GM23338 (cell line): ENCODE data around the gene AKR1C2.
"Not testable (repeated sequence)": the region's sequence is repeated elsewhere in the genome, so short reads cannot be mapped to it uniquely, and the experiment has no call there.

Experiments
- CREB1 ChIP-seq: fragments of 250-450 bp; sonication (Bioruptor Pico); IDR thresholded peaks from 2 replicates; pipeline ENCODE4 v1.5.0; 2020; ENCODE audit warnings: low read depth, mild to moderate bottlenecking, moderate library complexity
- EZH2 ChIP-seq: fragments of 200-600 bp; sonication (generic); IDR thresholded peaks from one replicate; pipeline ENCODE4 v1.8.0; 2017; ENCODE audit warnings: antibody characterized with exemption, mild to moderate bottlenecking, low read depth; ENCODE audit not compliant: unreplicated experiment
- EZH2phosphoT487 ChIP-seq: fragments of 200-600 bp; sonication (generic); IDR thresholded peaks from one replicate; pipeline ENCODE4 v1.8.1; 2018; ENCODE audit warnings: antibody characterized with exemption; ENCODE audit not compliant: unreplicated experiment
- JUNB ChIP-seq: IDR thresholded peaks from one replicate; pipeline ENCODE4 v1.6.1; 2016; ENCODE audit warnings: antibody characterized with exemption; ENCODE audit not compliant: unreplicated experiment
- POLR2AphosphoS5 ChIP-seq: IDR thresholded peaks from 2 replicates; pipeline ENCODE4 v1.6.1; 2016; ENCODE audit warnings: antibody characterized with exemption, low read depth
- ZNF114 ChIP-seq: fragments of 250-450 bp; sonication (Bioruptor Pico); IDR thresholded peaks from 2 replicates; pipeline ENCODE4 v1.5.0; 2020; ENCODE audit warnings: mild to moderate bottlenecking, moderate library complexity
- ZNF331 ChIP-seq: fragments of 250-450 bp; sonication (Bioruptor Pico); IDR thresholded peaks from 2 replicates; pipeline ENCODE4 v1.5.0; 2020; ENCODE audit warnings: low read depth, mild to moderate bottlenecking, moderate library complexity
- TF ChIP-seq, protein P1 (sequence below), 2 experiments: fragments of 200-600 bp in 1 of 2; sonication (generic) in 1 of 2; conservative IDR thresholded peaks; 2 replicates each; pipeline versions ENCODE4 v1.5.1 to v1.6.1; 2016 to 2017; ENCODE audit warnings: antibody characterized with exemption in 2 of 2, low read depth in 2 of 2, mild to moderate bottlenecking in 2 of 2, moderate library complexity in 1 of 2
- TF ChIP-seq, protein P2 (sequence below): IDR thresholded peaks from one replicate; pipeline ENCODE4 v1.6.1; 2018; ENCODE audit warnings: antibody characterized with exemption; ENCODE audit not compliant: unreplicated experiment

DNA sequence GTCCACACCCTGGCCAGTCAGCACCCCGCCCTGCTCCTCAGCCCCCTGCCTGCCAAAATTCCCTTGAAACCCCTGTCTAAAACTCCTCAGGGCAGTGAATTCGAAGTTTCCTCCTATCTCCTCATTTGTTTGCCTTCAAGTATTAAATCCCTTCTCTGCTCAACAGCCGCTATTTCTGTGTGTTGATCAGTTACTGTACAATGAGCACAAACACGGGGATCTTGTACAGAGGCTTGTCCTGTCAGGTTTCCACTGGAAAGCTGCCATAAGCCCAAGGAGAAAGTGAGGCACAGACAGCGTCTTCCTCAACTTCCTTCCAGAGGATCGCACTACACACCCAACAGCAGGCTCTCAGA lies 63.6 kb downstream of the AKR1C2 start:
- TF ChIP-seq, protein P1, sequence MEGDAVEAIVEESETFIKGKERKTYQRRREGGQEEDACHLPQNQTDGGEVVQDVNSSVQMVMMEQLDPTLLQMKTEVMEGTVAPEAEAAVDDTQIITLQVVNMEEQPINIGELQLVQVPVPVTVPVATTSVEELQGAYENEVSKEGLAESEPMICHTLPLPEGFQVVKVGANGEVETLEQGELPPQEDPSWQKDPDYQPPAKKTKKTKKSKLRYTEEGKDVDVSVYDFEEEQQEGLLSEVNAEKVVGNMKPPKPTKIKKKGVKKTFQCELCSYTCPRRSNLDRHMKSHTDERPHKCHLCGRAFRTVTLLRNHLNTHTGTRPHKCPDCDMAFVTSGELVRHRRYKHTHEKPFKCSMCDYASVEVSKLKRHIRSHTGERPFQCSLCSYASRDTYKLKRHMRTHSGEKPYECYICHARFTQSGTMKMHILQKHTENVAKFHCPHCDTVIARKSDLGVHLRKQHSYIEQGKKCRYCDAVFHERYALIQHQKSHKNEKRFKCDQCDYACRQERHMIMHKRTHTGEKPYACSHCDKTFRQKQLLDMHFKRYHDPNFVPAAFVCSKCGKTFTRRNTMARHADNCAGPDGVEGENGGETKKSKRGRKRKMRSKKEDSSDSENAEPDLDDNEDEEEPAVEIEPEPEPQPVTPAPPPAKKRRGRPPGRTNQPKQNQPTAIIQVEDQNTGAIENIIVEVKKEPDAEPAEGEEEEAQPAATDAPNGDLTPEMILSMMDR (conservative IDR thresholded peaks at IDR 0.05; ENCODE audit: low read depth in 2 of 2) = not testable (repeated sequence)
- TF ChIP-seq, protein P2, sequence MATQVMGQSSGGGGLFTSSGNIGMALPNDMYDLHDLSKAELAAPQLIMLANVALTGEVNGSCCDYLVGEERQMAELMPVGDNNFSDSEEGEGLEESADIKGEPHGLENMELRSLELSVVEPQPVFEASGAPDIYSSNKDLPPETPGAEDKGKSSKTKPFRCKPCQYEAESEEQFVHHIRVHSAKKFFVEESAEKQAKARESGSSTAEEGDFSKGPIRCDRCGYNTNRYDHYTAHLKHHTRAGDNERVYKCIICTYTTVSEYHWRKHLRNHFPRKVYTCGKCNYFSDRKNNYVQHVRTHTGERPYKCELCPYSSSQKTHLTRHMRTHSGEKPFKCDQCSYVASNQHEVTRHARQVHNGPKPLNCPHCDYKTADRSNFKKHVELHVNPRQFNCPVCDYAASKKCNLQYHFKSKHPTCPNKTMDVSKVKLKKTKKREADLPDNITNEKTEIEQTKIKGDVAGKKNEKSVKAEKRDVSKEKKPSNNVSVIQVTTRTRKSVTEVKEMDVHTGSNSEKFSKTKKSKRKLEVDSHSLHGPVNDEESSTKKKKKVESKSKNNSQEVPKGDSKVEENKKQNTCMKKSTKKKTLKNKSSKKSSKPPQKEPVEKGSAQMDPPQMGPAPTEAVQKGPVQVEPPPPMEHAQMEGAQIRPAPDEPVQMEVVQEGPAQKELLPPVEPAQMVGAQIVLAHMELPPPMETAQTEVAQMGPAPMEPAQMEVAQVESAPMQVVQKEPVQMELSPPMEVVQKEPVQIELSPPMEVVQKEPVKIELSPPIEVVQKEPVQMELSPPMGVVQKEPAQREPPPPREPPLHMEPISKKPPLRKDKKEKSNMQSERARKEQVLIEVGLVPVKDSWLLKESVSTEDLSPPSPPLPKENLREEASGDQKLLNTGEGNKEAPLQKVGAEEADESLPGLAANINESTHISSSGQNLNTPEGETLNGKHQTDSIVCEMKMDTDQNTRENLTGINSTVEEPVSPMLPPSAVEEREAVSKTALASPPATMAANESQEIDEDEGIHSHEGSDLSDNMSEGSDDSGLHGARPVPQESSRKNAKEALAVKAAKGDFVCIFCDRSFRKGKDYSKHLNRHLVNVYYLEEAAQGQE = not testable (repeated sequence)
- TF ChIP-seq EZH2phosphoT487; ZNF331; ZNF114; EZH2; POLR2AphosphoS5; CREB1 (CRISPR knock-in tag); JUNB: not testable (repeated sequence)
